Esophagus (tissue), 2 donors: ENCODE measurements around the gene SAMM50. TPM values are rescaled to one million over a fixed set of nuclear protein-coding genes. Genes with fewer than 3 reads are reported as not detected.
A peak's percentile ranks its signal among the peaks of the same experiment; 100 is the strongest.

Experiments
- H3K27ac ChIP-seq, 2 donors: one replicate each; pipeline ENCODE4 v1.5.1; 2013; ENCODE audit warnings: low read depth in 2 of 2, mild to moderate bottlenecking in 2 of 2, inconsistent platforms in 1 of 2, low read length in 1 of 2, moderate library complexity in 1 of 2
- H3K27me3 ChIP-seq, 2 donors: one replicate each; pipeline ENCODE4 v1.6.1; 2013; ENCODE audit warnings: low read length in 2 of 2, control low read depth in 1 of 2, mild to moderate bottlenecking in 1 of 2; ENCODE audit not compliant: insufficient read depth in 2 of 2, control insufficient read depth in 1 of 2
- H3K36me3 ChIP-seq, 2 donors: one replicate each; pipeline ENCODE4 v1.6.1; 2013; ENCODE audit warnings: low read length in 1 of 2; ENCODE audit not compliant: control insufficient read depth in 2 of 2, insufficient read depth in 2 of 2
- H3K4me1 ChIP-seq, 2 donors: one replicate each; pipeline ENCODE4 v1.6.1; 2013; ENCODE audit warnings: low read length in 1 of 2; ENCODE audit not compliant: control insufficient read depth in 2 of 2, insufficient read depth in 2 of 2
- H3K4me3 ChIP-seq, 2 donors: one replicate each; pipeline ENCODE4 v1.5.1; 2013; ENCODE audit warnings: low read length in 2 of 2, mild to moderate bottlenecking in 2 of 2, low read depth in 1 of 2, moderate library complexity in 1 of 2
- H3K9me3 ChIP-seq, 2 donors: one replicate each; pipeline ENCODE4 v1.6.1; 2013; ENCODE audit warnings: mild to moderate bottlenecking in 2 of 2, low read depth in 1 of 2, low read length in 1 of 2, moderate library complexity in 1 of 2; ENCODE audit not compliant: control insufficient read depth in 2 of 2, insufficient read depth in 1 of 2
- WGBS, 2 donors: extraction: QIAGEN DNeasy Blood & Tissue Kit; methylation state at CpG; one replicate each; pipeline ENCODE4 v1.1.7; 2013; 5-methylcytosine and 5-hydroxymethylcytosine counted together
- polyA plus RNA-seq, 2 donors: library from polyadenylated mRNA; stranded (reverse); fragments of 200-250 nt; gene quantifications; one replicate each; pipeline ENCODE4 v1.2.3, GENCODE V29; 2013
- donor health status: healthy with polysubstance abuse.
- donor health status: Bipolar disorder and iron deficiency.

Gene SAMM50
- polyA plus RNA-seq, 2 donors, result 8.6 to 28.9 TPM

DNA sequence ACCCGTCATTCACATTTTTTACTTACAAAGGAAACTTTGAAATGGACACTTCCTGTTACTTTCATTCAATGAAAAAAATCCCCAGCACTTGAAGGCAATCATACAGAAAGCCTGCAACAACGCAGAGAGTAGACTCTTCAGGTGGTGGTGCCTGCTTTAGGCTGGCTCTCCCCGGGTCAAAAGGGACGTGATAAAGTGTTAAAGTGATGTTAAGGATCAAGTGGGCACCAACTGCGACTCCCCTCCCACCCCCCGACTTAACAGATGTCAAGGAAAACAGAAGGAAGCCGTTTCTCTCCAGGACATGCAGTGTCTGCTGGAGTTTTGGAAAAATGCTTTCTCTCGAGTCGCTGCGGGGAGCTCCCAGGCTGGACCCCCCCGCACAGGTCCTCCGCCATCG, 32.1 kb upstream of the SAMM50 start:
- Histone ChIP-seq H3K36me3 (no peaks in the 10 kb centered on the region), H3K4me3 (peak overlapping the region in 1 of 2 donors; percentile 39), H3K27me3 (no peaks in the 10 kb centered on the region), H3K4me1 (peaks cover 6 to 16% of the 10 kb centered on the region in 2 donors), H3K9me3 (no peaks in the 10 kb centered on the region), H3K27ac (no peak overlapping the region)
- 2 to 3% methylated on average over 13 of the region's 13 CpGs for WGBS, 2 donors

DNA sequence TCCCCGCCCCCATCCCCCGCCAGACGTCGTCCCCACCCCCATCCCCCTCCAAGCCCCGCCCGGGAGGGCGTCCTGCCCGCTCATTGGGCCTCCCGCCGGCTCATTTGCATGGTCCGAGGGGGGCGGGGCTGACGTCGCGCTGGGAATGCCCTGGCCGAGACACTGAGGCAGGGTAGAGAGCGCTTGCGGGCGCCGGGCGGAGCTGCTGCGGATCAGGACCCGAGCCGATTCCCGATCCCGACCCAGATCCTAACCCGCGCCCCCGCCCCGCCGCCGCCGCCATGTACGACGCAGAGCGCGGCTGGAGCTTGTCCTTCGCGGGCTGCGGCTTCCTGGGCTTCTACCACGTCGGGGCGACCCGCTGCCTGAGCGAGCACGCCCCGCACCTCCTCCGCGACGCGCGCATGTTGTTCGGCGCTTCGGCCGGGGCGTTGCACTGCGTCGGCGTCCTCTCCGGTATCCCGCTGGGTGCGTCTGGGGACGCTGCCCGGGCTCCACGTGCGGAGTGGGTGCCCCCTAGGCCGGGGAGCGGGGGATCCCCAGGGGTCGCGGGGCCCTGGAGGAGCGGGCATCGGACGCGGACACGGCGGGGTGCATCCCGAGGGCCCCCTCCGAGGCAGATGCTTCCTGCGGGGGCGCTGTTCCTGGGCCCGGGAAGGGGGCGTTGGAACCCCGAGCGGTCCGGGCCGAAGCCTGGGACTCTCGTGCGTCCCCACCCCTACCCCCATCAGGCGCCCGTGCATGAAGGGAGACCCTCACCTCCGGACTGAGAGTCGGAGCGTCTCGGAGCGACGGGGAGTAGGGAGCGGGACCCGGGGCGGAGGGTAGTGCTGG, 31.4 kb upstream of the SAMM50 start, which contains the start of gene PNPLA3:
PNPLA3 (plus strand) TSS at position 175 of the 834 bp plus-strand sequence; CDS start at position 282, 107 bp downstream.
- Histone ChIP-seq H3K27me3 (no peaks in the 10 kb centered on the region), H3K27ac (no peak within 1 kb of the TSS), H3K4me1 (peaks cover 6 to 16% of the 10 kb centered on the region in 2 donors), H3K9me3 (no peaks in the 10 kb centered on the region), H3K4me3 (peak within 1 kb of the TSS; percentile 39 to 60), H3K36me3 (no peaks in the 10 kb centered on the region)
- WGBS, 2 donors, result 1 to 3% methylated on average over 82 to 100 of the region's 100 CpGs

DNA sequence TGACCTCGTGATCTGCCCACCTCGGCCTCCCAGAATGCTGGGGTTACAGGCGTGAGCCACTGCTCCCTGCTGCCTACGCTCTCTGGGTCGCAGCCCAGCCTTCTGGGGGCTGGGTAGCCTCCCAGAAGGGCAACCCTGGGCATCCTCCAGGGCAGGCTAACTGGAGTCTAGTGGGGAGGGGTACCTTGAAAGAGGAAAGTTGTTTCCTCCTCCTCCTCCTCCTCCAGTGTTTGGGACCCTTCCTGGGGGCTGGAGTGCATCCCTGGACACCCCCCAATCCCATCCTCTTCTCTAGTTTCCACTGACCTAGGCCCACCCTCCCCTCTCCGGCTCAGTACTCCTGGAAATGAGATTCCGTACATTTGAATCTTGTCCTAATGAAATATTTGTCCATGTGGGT, 30.4 kb upstream of the SAMM50 start:
- Histone ChIP-seq H3K27me3 (no peaks in the 10 kb centered on the region), H3K9me3 (no peaks in the 10 kb centered on the region), H3K27ac (no peak overlapping the region), H3K4me1 (peaks cover 6 to 16% of the 10 kb centered on the region in 2 donors), H3K36me3 (no peaks in the 10 kb centered on the region), H3K4me3 (no peak overlapping the region)
- WGBS, 2 donors, result 56 to 69% methylated on average over 7 of the region's 7 CpGs

DNA sequence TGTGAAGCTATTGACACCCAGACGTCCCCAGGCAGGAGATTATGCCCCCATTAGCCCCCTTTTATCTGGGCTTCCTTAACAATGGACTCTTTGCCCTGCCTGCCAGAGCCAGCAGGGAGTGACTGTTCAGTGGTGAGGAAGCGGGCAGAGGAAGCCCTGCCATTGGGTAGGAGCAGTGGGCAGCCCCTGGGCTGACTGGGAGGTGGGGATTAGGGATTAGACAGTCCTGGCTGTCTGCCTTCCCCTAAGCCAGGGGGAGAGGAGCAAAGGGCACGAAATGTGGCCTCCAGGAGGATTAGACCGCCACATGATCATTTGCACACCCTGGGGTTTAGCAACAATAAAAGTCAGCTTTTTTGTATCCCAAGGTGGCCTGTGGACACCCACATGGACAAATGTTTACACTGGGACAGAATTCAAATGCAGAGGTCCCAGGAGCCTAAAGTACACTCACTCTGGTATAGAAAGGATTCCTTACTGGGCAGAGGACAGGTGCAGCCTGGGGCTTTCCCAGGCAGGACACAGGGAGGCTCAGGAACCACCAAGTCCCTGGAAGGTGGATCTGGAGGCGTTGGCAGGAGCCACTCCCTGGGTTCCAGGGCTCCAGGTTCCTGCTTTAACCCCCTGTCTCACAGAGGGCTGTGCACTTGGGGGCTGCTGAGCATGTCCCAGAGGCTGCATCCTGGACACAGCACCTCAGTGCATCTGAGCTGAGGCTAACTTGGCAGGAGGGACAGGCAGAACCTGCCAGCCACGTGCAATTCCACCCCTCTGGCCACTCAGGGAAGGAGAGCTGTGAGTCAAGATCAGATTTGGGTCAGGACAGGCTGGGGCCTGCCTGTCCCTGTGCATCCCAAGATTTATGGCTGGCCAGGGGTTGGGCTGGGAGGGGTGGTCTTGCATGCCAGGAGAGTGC, 29.6 kb upstream of the SAMM50 start:
- H3K36me3 ChIP-seq, result no peaks in the 10 kb centered on the region
- H3K27ac ChIP-seq, result peak overlapping the region in 1 of 2 donors; percentile 14
- H3K4me1 ChIP-seq, result peaks cover 6 to 16% of the 10 kb centered on the region in 2 donors
- H3K27me3 ChIP-seq, result no peaks in the 10 kb centered on the region
- no peaks in the 10 kb centered on the region for H3K9me3 ChIP-seq
- WGBS, 2 donors, result 46 to 49% methylated on average over 6 of the region's 6 CpGs
- no peak overlapping the region for H3K4me3 ChIP-seq

DNA sequence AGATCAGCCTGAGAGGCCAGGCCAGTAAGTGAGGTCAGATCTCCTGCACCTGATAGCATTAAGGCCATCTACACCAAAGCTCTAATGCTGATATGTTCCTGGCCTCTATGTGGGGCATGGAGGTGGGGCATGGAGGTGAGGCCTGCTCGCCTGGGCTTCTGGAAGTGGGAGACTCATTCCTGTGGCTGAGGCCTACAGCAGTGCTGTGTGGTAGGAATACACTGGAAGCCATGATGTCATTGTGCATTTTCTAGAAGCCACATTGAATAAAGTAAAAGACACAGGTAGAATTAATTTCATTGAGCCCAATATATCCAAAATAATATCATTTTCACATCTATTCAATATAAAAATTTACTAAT, 28.9 kb upstream of the SAMM50 start:
- H3K27me3 ChIP-seq, result no peaks in the 10 kb centered on the region
- peaks cover 6 to 16% of the 10 kb centered on the region in 2 donors for H3K4me1 ChIP-seq
- 62 to 86% methylated on average over 1 of the region's 1 CpG for WGBS, 2 donors
- no peak overlapping the region for H3K4me3 ChIP-seq
- H3K9me3 ChIP-seq, result no peaks in the 10 kb centered on the region
- H3K36me3 ChIP-seq, result no peaks in the 10 kb centered on the region
- no peak overlapping the region for H3K27ac ChIP-seq

DNA sequence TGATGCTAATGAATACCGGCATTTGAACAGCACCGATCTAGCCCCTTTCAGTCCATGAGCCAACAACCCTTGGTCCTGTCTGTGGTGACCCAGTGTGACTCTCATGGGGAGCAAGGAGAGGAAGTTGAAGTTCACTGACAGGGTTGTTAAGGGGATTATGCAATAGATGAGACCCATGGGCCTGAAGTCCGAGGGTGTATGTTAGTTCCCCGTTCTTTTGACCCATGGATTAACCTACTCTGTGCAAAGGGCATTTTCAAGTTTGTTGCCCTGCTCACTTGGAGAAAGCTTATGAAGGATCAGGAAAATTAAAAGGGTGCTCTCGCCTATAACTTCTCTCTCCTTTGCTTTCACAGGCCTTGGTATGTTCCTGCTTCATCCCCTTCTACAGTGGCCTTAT, 26.8 kb upstream of the SAMM50 start:
- Histone ChIP-seq H3K4me1 (peaks cover 6 to 16% of the 10 kb centered on the region in 2 donors), H3K27me3 (no peaks in the 10 kb centered on the region), H3K36me3 (no peaks in the 10 kb centered on the region), H3K4me3 (no peak overlapping the region), H3K27ac (no peak overlapping the region), H3K9me3 (no peaks in the 10 kb centered on the region)
- 75 to 79% methylated on average over 5 of the region's 5 CpGs for WGBS, 2 donors

DNA sequence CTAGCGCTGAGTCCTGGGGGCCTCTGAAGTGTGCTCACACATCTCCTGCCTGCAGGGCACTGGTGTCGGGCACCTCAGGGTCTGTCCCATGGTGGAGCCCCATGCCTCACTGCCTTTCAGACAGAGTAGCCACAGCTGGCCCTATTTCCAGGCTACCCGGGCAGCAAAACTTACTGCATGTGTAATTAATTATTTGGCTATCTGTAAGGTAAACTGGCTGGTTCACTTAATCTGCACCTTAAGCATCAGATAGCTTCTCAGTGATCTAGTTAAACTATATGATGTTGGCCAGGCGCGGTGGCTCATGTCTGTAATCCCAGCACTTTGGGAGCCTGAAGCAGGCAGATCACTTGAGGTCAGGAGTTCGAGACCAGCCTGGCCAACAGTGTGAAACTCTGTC, 26.3 kb upstream of the SAMM50 start:
- H3K4me1 ChIP-seq, result peaks cover 6 to 15% of the 10 kb centered on the region in 2 donors
- H3K4me3 ChIP-seq, result no peak overlapping the region
- H3K27me3 ChIP-seq, result no peaks in the 10 kb centered on the region
- no peaks in the 10 kb centered on the region for H3K36me3 ChIP-seq
- H3K27ac ChIP-seq, result no peak overlapping the region
- WGBS, 2 donors, result 84 to 93% methylated on average over 6 of the region's 6 CpGs
- no peaks in the 10 kb centered on the region for H3K9me3 ChIP-seq

DNA sequence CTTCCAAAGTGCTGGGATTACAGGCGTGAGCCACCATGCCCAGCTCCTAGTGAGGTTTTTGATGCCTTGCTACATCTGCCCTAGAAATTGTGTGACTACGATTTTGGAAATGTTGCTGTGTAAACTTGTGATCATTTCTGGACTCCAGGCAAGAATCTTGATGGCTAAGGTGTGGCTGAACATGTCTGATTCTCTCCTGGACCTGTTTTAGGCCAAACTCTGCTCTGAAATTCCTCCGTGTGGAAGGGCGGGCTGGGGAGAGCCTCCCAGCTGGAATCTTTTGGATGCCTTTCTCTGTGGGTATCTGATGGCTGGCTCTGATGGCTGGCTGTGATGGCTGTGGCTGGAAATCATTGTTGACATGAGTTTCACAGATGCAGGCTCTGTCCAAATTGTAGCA, 23.5 kb upstream of the SAMM50 start:
- H3K4me1 ChIP-seq, result peaks cover 0 to 2% of the 10 kb centered on the region in 2 donors
- no peaks in the 10 kb centered on the region for H3K36me3 ChIP-seq
- H3K27ac ChIP-seq, result no peak overlapping the region
- no peak overlapping the region for H3K4me3 ChIP-seq
- WGBS, 2 donors, result 48 to 61% methylated on average over 4 of the region's 4 CpGs
- H3K27me3 ChIP-seq, result no peaks in the 10 kb centered on the region
- H3K9me3 ChIP-seq, result no peaks in the 10 kb centered on the region

DNA sequence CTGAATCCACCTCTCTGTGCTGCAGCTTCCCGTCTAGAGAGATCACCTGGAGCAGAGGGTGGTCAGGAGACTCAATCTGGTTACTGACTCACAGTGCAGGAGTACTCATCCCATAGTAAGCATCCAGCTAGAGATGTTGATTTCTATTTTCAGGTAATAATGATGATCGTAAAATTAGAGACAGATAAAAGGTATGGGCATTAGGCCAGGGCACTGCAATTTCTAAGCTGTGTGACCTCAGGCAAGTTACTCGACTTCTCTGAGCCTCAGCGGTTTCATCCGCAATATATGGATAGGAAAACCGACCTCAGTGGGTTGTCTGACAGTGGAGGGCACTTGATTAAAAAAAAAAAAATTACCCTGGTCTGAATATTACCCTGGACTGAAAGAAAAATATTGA, 13.8 kb upstream of the SAMM50 start:
- H3K9me3 ChIP-seq, result peaks cover 0 to 3% of the 10 kb centered on the region in 2 donors
- H3K4me3 ChIP-seq, result no peak overlapping the region
- no peaks in the 10 kb centered on the region for H3K4me1 ChIP-seq
- H3K27me3 ChIP-seq, result no peaks in the 10 kb centered on the region
- 81 to 83% methylated on average over 6 of the region's 6 CpGs for WGBS, 2 donors
- no peak overlapping the region for H3K27ac ChIP-seq
- H3K36me3 ChIP-seq, result no peaks in the 10 kb centered on the region
